Lung (tissue), 12 donors: ENCODE results near the gene SYVN1. TPM values are rescaled to one million over a fixed set of nuclear protein-coding genes. Genes with fewer than 3 reads are reported as not detected.

Source experiments
- ATAC-seq: fragments of 200-7000 bp; cut with Tn5 transposase; one replicate; pipeline ENCODE4 v1.9.1; 2020; ENCODE audit warnings: moderate number of reproducible peaks; ENCODE audit not compliant: insufficient read depth, low FRiP score
- DNase-seq, 3 donors: peaks; one replicate each; pipeline ENCODE4 v3.0.0-alpha.2; 2013 to 2017
- H3K27ac ChIP-seq, 2 donors: one replicate each; pipeline ENCODE4 v1.5.1; 2013; ENCODE audit warnings: mild to moderate bottlenecking in 2 of 2, moderate library complexity in 2 of 2, control low read depth in 1 of 2, inconsistent platforms in 1 of 2, low read depth in 1 of 2, low read length in 1 of 2
- H3K27me3 ChIP-seq, 3 donors: one replicate each; pipeline ENCODE4 v1.5.1; 2013; ENCODE audit warnings: low read length in 2 of 3; ENCODE audit not compliant: control insufficient read depth in 3 of 3, insufficient read depth in 3 of 3
- H3K36me3 ChIP-seq, 4 donors: one replicate each; pipeline ENCODE4 v1.5.1; 2013; ENCODE audit warnings: low read length in 4 of 4, mild to moderate bottlenecking in 1 of 4, moderate library complexity in 1 of 4; ENCODE audit not compliant: control insufficient read depth in 4 of 4, insufficient read depth in 4 of 4
- H3K4me1 ChIP-seq, 5 donors: one replicate each; pipeline ENCODE4 v1.5.1; 2013; ENCODE audit warnings: low read length in 5 of 5, mild to moderate bottlenecking in 2 of 5, moderate library complexity in 1 of 5; ENCODE audit not compliant: control insufficient read depth in 5 of 5, insufficient read depth in 5 of 5
- H3K4me3 ChIP-seq: one replicate; pipeline ENCODE4 v1.5.1; 2013; ENCODE audit warnings: mild to moderate bottlenecking, control low read depth, moderate library complexity
- H3K9ac ChIP-seq, 2 donors: one replicate each; pipeline ENCODE4 v1.5.1; 2013; ENCODE audit warnings: low read length in 2 of 2, control low read depth in 1 of 2; ENCODE audit not compliant: insufficient read depth in 1 of 2
- H3K9me3 ChIP-seq, 4 donors: one replicate each; pipeline ENCODE4 v1.5.1; 2013; ENCODE audit warnings: low read length in 3 of 4, mild to moderate bottlenecking in 1 of 4, moderate library complexity in 1 of 4; ENCODE audit not compliant: control insufficient read depth in 4 of 4, insufficient read depth in 3 of 4
- CTCF ChIP-seq: IDR thresholded peaks from 2 replicates; pipeline ENCODE4 v1.5.1; 2012; ENCODE audit warnings: mild to moderate bottlenecking; ENCODE audit errors: control extremely low read depth, extremely low read depth
- WGBS, 2 donors: extraction: QIAGEN DNeasy Blood & Tissue Kit; methylation state at CpG; one replicate each; pipeline ENCODE4 v1.1.7; 2013; 5-methylcytosine and 5-hydroxymethylcytosine counted together
- polyA plus RNA-seq, 2 donors: library from polyadenylated mRNA; stranded (reverse); fragments of 200-250 nt; gene quantifications; one replicate each; pipeline ENCODE4 v1.2.1, GENCODE V29; 2013
- total RNA-seq, 2 donors: library from RNA; depleted of rRNA in 1 of 2; stranded (reverse); fragments of >200 nt in 1 of 2; gene quantifications; one replicate each; pipeline ENCODE4 v1.2.1, GENCODE V29; 2014 to 2021
- donor health status: control.
- donor health status: control.
- donor health status: Bipolar disorder and iron deficiency.
- donor health status: healthy.
- donor health status: DM: yes; HTN: yes; CAD: no.

Gene SYVN1
- total and polyA plus RNA-seq, 4 donors, result 31.6 to 80.7 (median 37.6) TPM

DNA sequence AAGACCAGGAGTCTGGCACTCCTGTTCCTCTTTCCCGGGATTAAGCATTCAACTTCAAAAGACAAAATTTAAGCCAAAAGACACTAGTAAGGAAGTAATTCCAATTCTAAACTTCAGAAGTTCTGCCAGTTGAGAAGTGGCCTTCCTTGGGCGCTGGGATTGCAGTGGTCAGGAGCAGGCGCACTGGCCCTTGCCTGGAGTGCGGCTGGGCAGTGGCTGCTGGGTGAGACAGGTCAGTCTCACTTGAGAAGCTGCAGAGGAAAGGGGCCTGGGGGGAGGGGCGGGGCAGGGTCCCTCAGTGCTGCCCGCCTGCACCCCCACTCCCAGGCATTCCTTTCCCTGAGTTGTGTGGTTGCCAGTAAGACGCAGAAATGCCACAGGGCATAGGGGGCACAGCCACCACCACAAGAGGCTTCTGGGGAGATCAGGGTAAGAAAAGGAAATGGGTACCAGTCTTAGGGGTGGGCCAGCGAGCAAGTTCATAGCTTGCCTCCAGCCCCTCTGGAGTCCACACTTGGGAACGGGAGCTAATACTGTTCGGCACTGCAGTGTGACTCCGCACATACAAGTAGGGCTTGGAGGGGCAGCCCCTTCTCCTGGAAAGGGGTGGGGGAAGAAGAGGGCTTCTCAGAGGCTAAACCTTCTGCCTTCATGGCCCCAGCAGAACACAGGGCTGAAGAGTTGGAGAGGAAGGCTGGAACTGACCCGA lies 6.7 kb downstream of the SYVN1 start:
- 86 to 88% methylated on average over 12 of the region's 12 CpGs for WGBS, 2 donors
- no peak for TF ChIP-seq CTCF

GRCh38 chr11:65126624-65127274 lies 7.6 kb downstream of the SYVN1 start:
- Histone ChIP-seq H3K9ac (no peak overlapping the region), H3K27me3 (no peaks in the 10 kb centered on the region), H3K4me3 (no peak overlapping the region), H3K27ac (no peak overlapping the region), H3K9me3 (no peaks in the 10 kb centered on the region), H3K4me1 (peaks cover 0 to 7% (median 0%) of the 10 kb centered on the region in 5 donors), H3K36me3 (peaks cover 18 to 64% (median 39%) of the 10 kb centered on the region in 4 donors)
- ATAC-seq (no peak), DNase-seq (no peak)
- TF ChIP-seq CTCF, result no peak
- 85 to 86% methylated on average over 6 of the region's 6 CpGs for WGBS, 2 donors

More for the DNA sequence above, 6.7 kb downstream of the SYVN1 start:
- H3K27me3 ChIP-seq, result no peaks in the 10 kb centered on the region
- H3K9me3 ChIP-seq, result no peaks in the 10 kb centered on the region
- ATAC-seq (no peak), DNase-seq (no peak)
- H3K9ac ChIP-seq, result no peak overlapping the region
- H3K27ac ChIP-seq, result no peak overlapping the region
- peaks cover 24 to 72% (median 47%) of the 10 kb centered on the region in 4 donors for H3K36me3 ChIP-seq
- H3K4me3 ChIP-seq, result no peak overlapping the region
- H3K4me1 ChIP-seq, result peaks cover 0 to 6% (median 3%) of the 10 kb centered on the region in 5 donors

DNA sequence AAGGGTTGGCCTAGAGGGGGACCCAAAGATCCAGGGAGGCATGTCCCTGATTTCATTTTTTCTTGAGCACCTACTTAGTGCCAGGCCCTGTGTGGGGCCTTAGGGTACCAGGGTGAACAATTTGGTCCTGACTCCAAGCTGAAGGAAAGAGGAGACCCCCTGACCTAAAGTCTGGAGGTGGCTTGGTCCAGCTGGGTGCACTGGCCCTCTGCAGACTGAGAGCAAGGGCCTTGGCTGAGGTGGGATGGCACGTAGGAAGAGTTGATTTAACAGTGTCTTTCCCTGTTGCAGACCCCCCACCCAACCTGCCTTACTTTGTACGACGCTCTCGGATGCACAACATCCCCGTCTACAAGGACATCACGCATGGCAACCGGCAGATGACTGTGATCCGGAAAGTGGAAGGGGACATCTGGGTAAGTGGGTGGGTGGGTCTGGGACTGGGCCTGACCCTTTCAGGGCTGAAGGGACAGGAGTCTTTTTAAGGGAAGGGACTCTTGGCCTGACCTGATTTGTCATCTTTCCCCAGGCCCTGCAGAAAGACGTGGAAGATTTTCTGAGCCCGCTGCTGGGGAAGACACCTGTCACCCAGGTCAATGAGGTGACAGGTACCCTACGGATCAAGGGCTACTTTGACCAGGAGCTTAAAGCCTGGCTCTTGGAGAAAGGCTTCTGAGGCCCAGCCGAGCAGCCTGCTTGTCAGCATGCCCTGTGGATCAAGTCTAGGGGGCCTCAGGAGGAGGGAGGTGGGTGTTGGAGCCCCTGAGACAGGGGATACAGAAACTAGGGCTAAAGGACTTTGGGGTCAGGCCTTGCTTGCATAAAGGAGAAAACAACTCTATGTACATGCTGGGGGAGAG lies 8.9 kb downstream of the SYVN1 start:
- Histone ChIP-seq H3K4me3 (no peak overlapping the region), H3K27ac (no peak overlapping the region), H3K9ac (no peak overlapping the region), H3K4me1 (peaks cover 0 to 16% (median 7%) of the 10 kb centered on the region in 5 donors), H3K36me3 (peaks cover 22 to 56% (median 39%) of the 10 kb centered on the region in 4 donors), H3K27me3 (no peaks in the 10 kb centered on the region), H3K9me3 (no peaks in the 10 kb centered on the region)
- WGBS, 2 donors, result 90 to 96% methylated on average over 12 of the region's 12 CpGs
- no peak for DNase-seq
- TF ChIP-seq CTCF, result no peak
- ATAC-seq, result no peak
